DOHH2 (cell line): ENCODE data around the gene CCDC6.

ENCODE experiments used
- H3F3A ChIP-seq: fragments of 200-600 bp; sonication (generic), shearing (Covaris generic); 2 replicates; pipeline ENCODE4 v1.6.0; 2016; ENCODE audit warnings: antibody characterized with exemption, mild to moderate bottlenecking; ENCODE audit not compliant: control insufficient read depth, insufficient read depth
- H3K27ac ChIP-seq: fragments of 200-600 bp; sonication (generic); 2 replicates; pipeline ENCODE4 v1.5.1; 2014; ENCODE audit warnings: low read depth, mild to moderate bottlenecking, low read length, moderate library complexity
- H3K27me3 ChIP-seq: fragments of 200-600 bp; sonication (generic); 2 replicates; pipeline ENCODE4 v1.6.1; 2014; ENCODE audit warnings: mild to moderate bottlenecking, low read length, mixed read lengths; ENCODE audit not compliant: control insufficient read depth
- H3K36me3 ChIP-seq: fragments of 200-600 bp; sonication (generic); 2 replicates; pipeline ENCODE4 v1.6.1; 2014; ENCODE audit warnings: mild to moderate bottlenecking, low read length, moderate library complexity, mixed read lengths; ENCODE audit not compliant: control insufficient read depth
- H3K4me1 ChIP-seq: fragments of 200-600 bp; sonication (generic); 2 replicates; pipeline ENCODE4 v1.6.1; 2014; ENCODE audit warnings: mild to moderate bottlenecking, low read length, mixed read lengths; ENCODE audit not compliant: control insufficient read depth
- H3K4me2 ChIP-seq: fragments of 200-600 bp; sonication (generic); 2 replicates; pipeline ENCODE4 v1.6.0; 2014; ENCODE audit warnings: mild to moderate bottlenecking, low read length, moderate library complexity
- H3K4me3 ChIP-seq: fragments of 200-600 bp; sonication (generic); 2 replicates; pipeline ENCODE4 v1.5.1; 2014; ENCODE audit warnings: mild to moderate bottlenecking, low read length, mixed read lengths
- H3K79me2 ChIP-seq: fragments of 200-600 bp; sonication (generic); 2 replicates; pipeline ENCODE4 v1.6.1; 2014; ENCODE audit warnings: mild to moderate bottlenecking, low read length, mixed read lengths; ENCODE audit not compliant: control insufficient read depth
- H3K9me2 ChIP-seq: fragments of 200-600 bp; sonication (generic); replicated peaks from 2 replicates; pipeline ENCODE4 v1.6.1; 2014; ENCODE audit warnings: mild to moderate bottlenecking, low read length, mixed read lengths; ENCODE audit not compliant: control insufficient read depth
- H3K9me3 ChIP-seq: fragments of 200-600 bp; sonication (generic); 2 replicates; pipeline ENCODE4 v1.6.1; 2014; ENCODE audit warnings: antibody characterized with exemption, low read length, mixed read lengths; ENCODE audit not compliant: control insufficient read depth, insufficient read depth
- H4K20me1 ChIP-seq: fragments of 200-600 bp; sonication (generic); 2 replicates; pipeline ENCODE4 v1.6.0; 2014; ENCODE audit warnings: low read depth, mild to moderate bottlenecking, antibody characterized with exemption, low read length, moderate library complexity; ENCODE audit not compliant: control insufficient read depth, insufficient read depth
- EZH2phosphoT487 ChIP-seq: fragments of 200-600 bp; sonication (generic); IDR thresholded peaks from 2 replicates; pipeline ENCODE4 v1.6.1; 2017; ENCODE audit warnings: borderline replicate concordance, mild to moderate bottlenecking, antibody characterized with exemption, low read length, moderate library complexity, mixed read lengths
- TF ChIP-seq, protein P1 (sequence below): fragments of 200-600 bp; sonication (generic); IDR thresholded peaks from one replicate; pipeline ENCODE4 v1.5.1; 2014; ENCODE audit warnings: antibody characterized with exemption, mild to moderate bottlenecking, low read depth, low read length; ENCODE audit not compliant: poor library complexity, severe bottlenecking

The CCDC6 gene

DNA sequence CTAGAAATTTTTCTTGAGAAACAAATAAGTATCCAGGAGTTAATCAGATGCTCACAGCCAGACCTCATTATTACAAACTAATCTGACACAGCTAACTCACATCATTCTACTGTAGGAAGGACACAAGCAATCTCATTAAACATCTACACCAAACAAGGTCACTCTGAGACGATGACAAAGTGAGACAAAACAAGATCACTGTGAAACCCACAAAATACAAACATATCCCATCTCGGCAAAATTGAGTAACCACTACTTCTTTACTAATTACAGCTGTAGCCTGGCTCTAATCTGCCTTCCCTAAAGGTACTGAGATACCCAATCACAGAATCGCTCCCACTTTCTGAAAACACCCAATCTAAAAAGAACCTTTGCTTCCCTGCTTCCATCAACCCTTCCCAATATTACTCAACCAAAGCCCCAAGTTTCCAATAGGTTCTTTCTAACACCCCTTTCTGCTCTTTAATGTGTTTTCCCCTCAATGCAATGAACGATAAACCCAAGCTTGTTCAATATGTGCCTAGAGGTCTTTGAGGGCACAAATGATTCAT, 26.9 kb downstream of the CCDC6 start:
- H3K79me2 ChIP-seq = peaks cover 91% of the 10 kb centered on the region
- peaks cover 87% of the 10 kb centered on the region for H3K4me1 ChIP-seq
- TF ChIP-seq, protein P1, sequence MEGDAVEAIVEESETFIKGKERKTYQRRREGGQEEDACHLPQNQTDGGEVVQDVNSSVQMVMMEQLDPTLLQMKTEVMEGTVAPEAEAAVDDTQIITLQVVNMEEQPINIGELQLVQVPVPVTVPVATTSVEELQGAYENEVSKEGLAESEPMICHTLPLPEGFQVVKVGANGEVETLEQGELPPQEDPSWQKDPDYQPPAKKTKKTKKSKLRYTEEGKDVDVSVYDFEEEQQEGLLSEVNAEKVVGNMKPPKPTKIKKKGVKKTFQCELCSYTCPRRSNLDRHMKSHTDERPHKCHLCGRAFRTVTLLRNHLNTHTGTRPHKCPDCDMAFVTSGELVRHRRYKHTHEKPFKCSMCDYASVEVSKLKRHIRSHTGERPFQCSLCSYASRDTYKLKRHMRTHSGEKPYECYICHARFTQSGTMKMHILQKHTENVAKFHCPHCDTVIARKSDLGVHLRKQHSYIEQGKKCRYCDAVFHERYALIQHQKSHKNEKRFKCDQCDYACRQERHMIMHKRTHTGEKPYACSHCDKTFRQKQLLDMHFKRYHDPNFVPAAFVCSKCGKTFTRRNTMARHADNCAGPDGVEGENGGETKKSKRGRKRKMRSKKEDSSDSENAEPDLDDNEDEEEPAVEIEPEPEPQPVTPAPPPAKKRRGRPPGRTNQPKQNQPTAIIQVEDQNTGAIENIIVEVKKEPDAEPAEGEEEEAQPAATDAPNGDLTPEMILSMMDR = no peak
- no peak for TF ChIP-seq EZH2phosphoT487
- no peaks in the 10 kb centered on the region for H3K27me3 ChIP-seq
- no peaks in the 10 kb centered on the region for H3F3A ChIP-seq
- H4K20me1 ChIP-seq = peaks cover 27% of the 10 kb centered on the region
- no peak overlapping the region for H3K4me3 ChIP-seq
- H3K9me2 ChIP-seq = no peaks in the 10 kb centered on the region
- peak overlapping the region; percentile 6; the same call in 1 of the 2 replicates for H3K4me2 ChIP-seq
- H3K9me3 ChIP-seq = no peaks in the 10 kb centered on the region
- peaks cover 5% of the 10 kb centered on the region for H3K36me3 ChIP-seq
- H3K27ac ChIP-seq = no peak overlapping the region

DNA sequence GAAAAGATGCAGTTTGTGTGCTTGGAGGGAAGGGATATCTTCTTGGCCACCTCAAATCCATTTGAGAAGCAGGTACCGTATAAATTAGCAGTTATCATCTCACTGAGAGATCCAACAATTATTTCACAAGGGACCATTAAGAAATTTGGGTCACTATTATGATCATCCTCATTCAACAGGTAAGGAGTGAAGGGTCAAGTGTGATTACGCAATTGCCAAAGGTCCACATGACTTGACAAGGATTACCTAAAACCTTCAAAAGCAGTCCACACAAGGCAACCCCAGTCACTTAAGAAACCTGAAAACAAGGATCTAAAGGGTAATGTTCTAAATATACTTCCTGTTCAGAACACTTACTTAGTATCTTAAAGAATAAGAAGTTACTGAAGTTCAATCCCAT, 27.4 kb downstream of the CCDC6 start:
- Histone ChIP-seq H3K4me3 (no peak overlapping the region), H3K4me2 (no peak overlapping the region), H3K36me3 (peaks cover 5% of the 10 kb centered on the region), H3K27me3 (no peaks in the 10 kb centered on the region), H3K27ac (no peak overlapping the region), H3K9me3 (no peaks in the 10 kb centered on the region), H3K79me2 (peaks cover 91% of the 10 kb centered on the region), H3K4me1 (peaks cover 87% of the 10 kb centered on the region), H3F3A (no peaks in the 10 kb centered on the region), H4K20me1 (peaks cover 22% of the 10 kb centered on the region), H3K9me2 (no peaks in the 10 kb centered on the region)
- no peak for TF ChIP-seq EZH2phosphoT487
- TF ChIP-seq, protein P1 = no peak

DNA sequence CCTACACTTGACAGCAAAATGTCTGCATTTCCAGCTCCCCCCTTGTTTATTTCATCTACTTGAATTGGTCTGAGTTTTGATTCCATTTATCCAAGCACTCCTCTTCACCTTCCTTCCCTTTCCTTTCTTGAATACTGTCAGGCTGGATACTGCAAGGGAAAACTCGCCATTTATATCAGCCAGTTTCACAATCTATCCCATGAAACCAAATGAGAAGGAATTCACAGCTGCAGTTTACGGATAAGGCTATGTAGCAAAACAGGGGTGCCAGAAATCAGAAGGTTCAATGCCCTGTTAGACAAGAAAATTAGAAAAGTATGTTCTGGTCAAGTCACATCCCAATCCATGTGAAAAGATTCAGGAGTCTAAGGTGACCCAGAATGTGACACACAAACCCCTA, 28.1 kb downstream of the CCDC6 start:
- Histone ChIP-seq H4K20me1 (peaks cover 21% of the 10 kb centered on the region), H3K4me1 (peaks cover 87% of the 10 kb centered on the region), H3K9me2 (no peaks in the 10 kb centered on the region), H3F3A (no peaks in the 10 kb centered on the region), H3K36me3 (peaks cover 5% of the 10 kb centered on the region), H3K9me3 (no peaks in the 10 kb centered on the region), H3K79me2 (peaks cover 91% of the 10 kb centered on the region), H3K27ac (no peak overlapping the region), H3K4me2 (no peak overlapping the region), H3K4me3 (no peak overlapping the region), H3K27me3 (no peaks in the 10 kb centered on the region)
- TF ChIP-seq, protein P1 = no peak
- TF ChIP-seq EZH2phosphoT487 = no peak
